A673 (cell line): ENCODE measurements around the gene TMEM270. TPM values are rescaled to one million over a fixed set of nuclear protein-coding genes. Genes with fewer than 3 reads are reported as not detected.

Experiments used
- BruUV-seq: library from RNA; stranded (reverse); fragments of 400-500 nt; replicated peaks from 2 replicates; lab custom pipeline; 2021; lab: Mats Ljungman, UMichigan
- CTCF ChIA-PET: fragments of 300-600 bp; sonication (Branson Sonifier 250); formaldehyde crosslinking; loops from one replicate; lab custom pipeline; 2022; ENCODE audit warnings: antibody characterized with exemption; lab: Charles Lee
- POLR2A ChIA-PET: fragments of 300-600 bp; sonication (Branson Sonifier 250); formaldehyde crosslinking; loops from one replicate; lab custom pipeline; 2022; ENCODE audit warnings: antibody characterized with exemption; ENCODE audit not compliant: low non-redundant PET; lab: Charles Lee
- DNase-seq: peaks from one replicate; pipeline ENCODE4 v3.0.0-alpha.2; 2015; ENCODE audit warnings: low spot score
- H3K27ac ChIP-seq: fragments of 200-600 bp; sonication (generic); 2 replicates; pipeline ENCODE4 v1.5.1; 2016; ENCODE audit warnings: mixed run types, low read depth, mild to moderate bottlenecking, mixed read lengths, antibody characterized with exemption, low read length; ENCODE audit not compliant: poor library complexity, severe bottlenecking
- H3K27me3 ChIP-seq: fragments of 200-600 bp; sonication (generic); replicated peaks from 2 replicates; pipeline ENCODE4 v1.6.1; 2017; ENCODE audit warnings: mixed run types, low read depth, mild to moderate bottlenecking, mixed read lengths, antibody characterized with exemption, low read length; ENCODE audit not compliant: insufficient read depth, poor library complexity
- H3K36me3 ChIP-seq: fragments of 200-600 bp; sonication (generic); 2 replicates; pipeline ENCODE4 v1.6.1; 2016; ENCODE audit warnings: mixed run types, mild to moderate bottlenecking, mixed read lengths, antibody characterized with exemption, low read length; ENCODE audit not compliant: insufficient read depth, poor library complexity, severe bottlenecking
- H3K4me1 ChIP-seq: fragments of 200-600 bp; sonication (generic); 2 replicates; pipeline ENCODE4 v1.6.1; 2017; ENCODE audit warnings: mixed run types, mild to moderate bottlenecking, mixed read lengths, antibody characterized with exemption, low read length; ENCODE audit not compliant: insufficient read depth, poor library complexity, severe bottlenecking
- H3K4me3 ChIP-seq: fragments of 200-600 bp; sonication (generic); 2 replicates; pipeline ENCODE4 v1.5.1; 2016; ENCODE audit warnings: low read depth, mixed run types, mild to moderate bottlenecking, mixed read lengths, low read length; ENCODE audit not compliant: poor library complexity, severe bottlenecking
- H3K9me3 ChIP-seq: fragments of 200-600 bp; sonication (generic); 2 replicates; pipeline ENCODE4 v1.6.1; 2016; ENCODE audit warnings: mixed run types, low read depth, mild to moderate bottlenecking, mixed read lengths, antibody characterized with exemption, low read length; ENCODE audit not compliant: poor library complexity, severe bottlenecking
- EZH2 ChIP-seq: fragments of 200-600 bp; sonication (generic); IDR thresholded peaks from 2 replicates; pipeline ENCODE4 v1.6.1; 2017; ENCODE audit warnings: borderline replicate concordance, low read depth, mild to moderate bottlenecking, mixed read lengths, antibody characterized with exemption, low read length; ENCODE audit not compliant: poor library complexity, severe bottlenecking
- intact Hi-C: fragments of 100-400 bp; cut with micrococcal nuclease; formaldehyde crosslinking; loops from one replicate; pipeline ENCODE4 v1.10.0; 2022; ENCODE audit not compliant: unreplicated experiment
- total RNA-seq: library from RNA; stranded (reverse); gene quantifications from 2 replicates; pipeline ENCODE4 v1.2.3, GENCODE V29; 2021
- TF ChIP-seq, protein P1 (sequence below): fragments of 300-800, 200-600 bp; sonication (generic); conservative IDR thresholded peaks from 2 replicates; pipeline ENCODE4 v1.5.1; 2017; ENCODE audit warnings: low read depth, mild to moderate bottlenecking, antibody characterized with exemption, low read length, moderate library complexity, mixed read lengths

The TMEM270 gene
- total RNA-seq, 1 experiment from 2014 or later: not detected

DNA sequence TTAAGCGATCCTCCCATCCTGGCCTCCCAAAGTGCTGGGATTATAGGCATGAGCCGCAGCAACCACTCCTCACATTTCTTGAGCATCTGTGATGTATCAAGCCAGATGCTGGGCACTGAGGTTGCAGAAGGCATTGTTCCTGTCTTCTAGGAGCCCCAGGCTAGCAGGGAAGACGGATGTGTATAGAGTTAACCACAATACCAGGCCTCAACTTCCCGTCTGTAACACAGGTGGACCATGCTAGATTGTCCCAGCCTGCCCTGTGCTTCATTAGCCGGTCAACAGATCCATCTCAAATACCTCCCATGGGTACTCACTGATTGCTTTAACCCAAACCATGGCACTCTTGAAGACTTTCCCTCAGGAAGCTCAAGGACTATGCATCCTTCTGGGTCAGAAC lies 32.0 kb upstream of the TMEM270 start:
- no peaks in the 10 kb centered on the region for H3K27me3 ChIP-seq
- no peaks in the 10 kb centered on the region for H3K36me3 ChIP-seq
- H3K9me3 ChIP-seq: no peaks in the 10 kb centered on the region
- H3K27ac ChIP-seq: no peak overlapping the region
- no TSS peak for BruUV-seq
- H3K4me1 ChIP-seq: no peaks in the 10 kb centered on the region
- no peak for TF ChIP-seq EZH2
- TF ChIP-seq, protein P1, sequence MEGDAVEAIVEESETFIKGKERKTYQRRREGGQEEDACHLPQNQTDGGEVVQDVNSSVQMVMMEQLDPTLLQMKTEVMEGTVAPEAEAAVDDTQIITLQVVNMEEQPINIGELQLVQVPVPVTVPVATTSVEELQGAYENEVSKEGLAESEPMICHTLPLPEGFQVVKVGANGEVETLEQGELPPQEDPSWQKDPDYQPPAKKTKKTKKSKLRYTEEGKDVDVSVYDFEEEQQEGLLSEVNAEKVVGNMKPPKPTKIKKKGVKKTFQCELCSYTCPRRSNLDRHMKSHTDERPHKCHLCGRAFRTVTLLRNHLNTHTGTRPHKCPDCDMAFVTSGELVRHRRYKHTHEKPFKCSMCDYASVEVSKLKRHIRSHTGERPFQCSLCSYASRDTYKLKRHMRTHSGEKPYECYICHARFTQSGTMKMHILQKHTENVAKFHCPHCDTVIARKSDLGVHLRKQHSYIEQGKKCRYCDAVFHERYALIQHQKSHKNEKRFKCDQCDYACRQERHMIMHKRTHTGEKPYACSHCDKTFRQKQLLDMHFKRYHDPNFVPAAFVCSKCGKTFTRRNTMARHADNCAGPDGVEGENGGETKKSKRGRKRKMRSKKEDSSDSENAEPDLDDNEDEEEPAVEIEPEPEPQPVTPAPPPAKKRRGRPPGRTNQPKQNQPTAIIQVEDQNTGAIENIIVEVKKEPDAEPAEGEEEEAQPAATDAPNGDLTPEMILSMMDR: no peak
- POLR2A ChIA-PET: no interaction called here
- intact Hi-C loops: no loop called here
- H3K4me3 ChIP-seq: no peak overlapping the region
- CTCF ChIA-PET: no interaction called here
- no peak for DNase-seq

DNA sequence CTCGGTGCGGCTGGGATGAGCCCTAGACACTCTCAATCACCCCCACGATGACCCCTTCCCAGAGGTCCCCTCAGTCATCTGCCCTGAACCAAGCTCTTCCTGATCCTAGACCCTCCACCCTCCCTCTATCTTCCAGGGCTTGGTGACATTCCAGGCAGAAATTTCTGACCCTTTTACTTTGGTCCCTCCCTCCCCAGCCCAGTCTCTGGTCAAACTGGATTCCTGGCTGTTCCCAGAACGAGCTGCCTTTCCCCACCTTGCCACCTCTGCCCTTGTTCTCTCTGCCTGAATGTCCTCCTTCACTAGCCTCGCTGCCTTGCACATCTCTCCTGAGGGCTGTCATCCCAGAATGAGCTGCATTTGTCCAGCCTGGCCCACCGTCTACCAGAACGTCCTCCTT lies 31.5 kb upstream of the TMEM270 start:
- no peaks in the 10 kb centered on the region for H3K27me3 ChIP-seq
- H3K4me3 ChIP-seq: no peak overlapping the region
- no TSS peak for BruUV-seq
- ChIA-PET CTCF (no interaction called here), POLR2A (no interaction called here)
- DNase-seq: no peak
- H3K36me3 ChIP-seq: no peaks in the 10 kb centered on the region
- no peaks in the 10 kb centered on the region for H3K9me3 ChIP-seq
- no peak overlapping the region for H3K27ac ChIP-seq
- intact Hi-C loops: no loop called here
- H3K4me1 ChIP-seq: no peaks in the 10 kb centered on the region
- TF ChIP-seq, protein P1: no peak
- no peak for TF ChIP-seq EZH2

DNA sequence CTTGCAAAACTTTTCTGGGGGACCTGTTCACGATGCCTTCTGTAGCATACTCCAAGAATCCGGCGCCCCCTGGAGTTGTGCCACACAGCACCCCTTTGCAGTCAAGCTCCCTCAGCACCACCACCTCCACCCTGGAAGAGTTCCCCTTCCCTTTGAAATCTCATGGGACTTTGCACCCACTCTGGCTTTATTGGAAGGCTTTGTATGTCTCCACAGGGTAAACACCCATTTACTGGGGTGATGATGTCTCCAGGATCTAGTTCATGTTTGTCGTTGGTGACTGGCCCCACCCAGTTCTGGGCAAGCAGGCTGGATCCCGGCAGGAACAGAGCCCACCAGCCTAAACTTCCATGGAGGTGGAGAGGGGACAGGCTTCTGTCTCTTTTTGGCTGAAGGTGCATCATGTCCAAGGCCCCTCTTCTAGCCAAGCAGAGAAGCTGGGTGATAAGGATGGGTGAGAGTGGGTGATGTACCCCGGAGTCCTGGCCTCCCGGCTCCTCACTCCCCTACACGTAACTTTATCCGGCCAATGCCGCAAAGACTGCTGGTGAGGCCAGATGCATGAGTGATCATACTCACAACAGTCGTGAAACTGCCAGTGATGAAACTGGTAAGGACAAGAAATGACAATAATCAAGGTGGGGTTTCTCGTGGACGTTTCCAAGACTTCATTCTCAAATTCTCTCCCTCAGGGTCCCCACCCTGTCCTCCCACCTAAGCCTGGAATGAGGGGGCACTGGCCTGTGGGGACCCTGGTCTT lies 30.9 kb upstream of the TMEM270 start:
- no peak for DNase-seq
- Histone ChIP-seq H3K27me3 (no peaks in the 10 kb centered on the region), H3K36me3 (no peaks in the 10 kb centered on the region), H3K4me3 (no peak overlapping the region), H3K4me1 (no peaks in the 10 kb centered on the region), H3K9me3 (no peaks in the 10 kb centered on the region), H3K27ac (no peak overlapping the region)
- CTCF ChIA-PET: no interaction called here
- no TSS peak for BruUV-seq
- POLR2A ChIA-PET: no interaction called here
- TF ChIP-seq EZH2: no peak
- TF ChIP-seq, protein P1: 0 out of 2 replicates have a peak, but pooled peaks have one; percentile 23
- intact Hi-C loops: no loop called here
